Activated gamma-delta T cell treated with anti-CD3 and anti-CD28 coated beads, Interleukin-2, amount 50 U/mL, for 16 hours (primary cell): ENCODE data around the gene SLCO1B3.

Source experiments
- DNase-seq: peaks from one replicate; pipeline ENCODE4 v3.0.0-alpha.2; 2020; ENCODE audit warnings: low read depth

SLCO1B3 gene

GRCh38 chr12:20885552-20885951 is 75.0 kb downstream of the SLCO1B3 start:
- no peak for DNase-seq

- no peak for DNase-seq
Measured at GRCh38 chr12:20917269-20917668, 106.8 kb downstream of the SLCO1B3 start.

- no peak for DNase-seq
Measured at GRCh38 chr12:20917819-20918218, 107.3 kb downstream of the SLCO1B3 start.

- no peak for DNase-seq
Measured at GRCh38 chr12:20931894-20932293, 121.4 kb downstream of the SLCO1B3 start.

- DNase-seq: no peak
Measured at GRCh38 chr12:20946732-20947131, 136.2 kb downstream of the SLCO1B3 start.

GRCh38 chr12:20950248-20950647 is 139.7 kb downstream of the SLCO1B3 start:
- no peak for DNase-seq

- DNase-seq: no peak
Measured at GRCh38 chr12:20963303-20963702, 152.8 kb downstream of the SLCO1B3 start.

- no peak for DNase-seq
Measured at GRCh38 chr12:20963762-20964161, 153.3 kb downstream of the SLCO1B3 start.
